Naive thymus-derived CD8-positive, alpha-beta T cell (primary cell): ENCODE results near the gene MAGI3. TPM values are rescaled to one million over a fixed set of nuclear protein-coding genes. Genes with fewer than 3 reads are reported as not detected.

Experiments
- ATAC-seq, 2 donors: fragments of 150-1000 bp; cut with Tn5 transposase in 1 of 2; sonication (Bioruptor Pico), chemical (Tn5 transposase) in 1 of 2; 1 replicate in 1 of 2; 2 replicates in 1 of 2; pipeline ENCODE4 v1.10.0; 2021; ENCODE audit warnings: mild to moderate bottlenecking in 2 of 2, moderate library complexity in 2 of 2
- POLR2A ChIA-PET: fragments of 350-600 bp; sonication (Branson Sonifier 250); formaldehyde crosslinking; loops from one replicate; lab custom pipeline; 2021; ENCODE audit warnings: antibody characterized with exemption; lab: Charles Lee
- DNase-seq, 10 donors: peaks; one replicate each; pipeline versions ENCODE4 v3.0.0 to v3.0.0-alpha.2; 2020 to 2022
- H3K27ac Mint-ChIP-seq, 10 donors: one replicate each; pipeline ENCODE4 v1.8.0; 2020 to 2022; ENCODE audit warnings: mild to moderate bottlenecking in 10 of 10, mixed read lengths in 10 of 10, moderate library complexity in 4 of 10, inconsistent platforms in 1 of 10
- H3K27me3 Mint-ChIP-seq, 5 donors: one replicate each; pipeline ENCODE4 v1.8.0; 2021 to 2022; ENCODE audit warnings: mixed read lengths in 5 of 5
- H3K36me3 Mint-ChIP-seq, 3 donors: one replicate each; pipeline ENCODE4 v1.8.0; 2020 to 2022; ENCODE audit warnings: mixed read lengths in 3 of 3, mild to moderate bottlenecking in 2 of 3, inconsistent platforms in 1 of 3
- H3K4me1 Mint-ChIP-seq, 4 donors: one replicate each; pipeline ENCODE4 v1.8.0; 2021 to 2022; ENCODE audit warnings: mixed read lengths in 4 of 4
- H3K4me3 Mint-ChIP-seq, 10 donors: one replicate each; pipeline ENCODE4 v1.8.0; 2020 to 2022; ENCODE audit warnings: mild to moderate bottlenecking in 10 of 10, mixed read lengths in 10 of 10, moderate library complexity in 6 of 10, inconsistent platforms in 1 of 10
- H3K9me3 Mint-ChIP-seq, 9 donors: one replicate each; pipeline ENCODE4 v1.8.0; 2020 to 2022; ENCODE audit warnings: mixed read lengths in 9 of 9, mild to moderate bottlenecking in 3 of 9, inconsistent platforms in 1 of 9, moderate library complexity in 1 of 9
- polyA plus RNA-seq, 3 donors: library from polyadenylated mRNA; unstranded; fragments of 300-500 nt; fragmentation: Illumina TruSeq; gene quantifications; one replicate each; pipeline ENCODE4 v1.2.3, GENCODE V29; 2021
- total RNA-seq, 8 experiments: library from RNA in 2 of 8; stranded (reverse) in 2 of 8; gene quantifications; one replicate each; pipeline ENCODE4 v1.2.3 and lab custom pipeline; 2021 to 2026

Gene MAGI3
- total and polyA plus RNA-seq, 5 experiments from 2014 or later: 0.44 to 3.5 (median 1.4) TPM

GRCh38 chr1:113389359-113389952 lies 859 bp upstream of the MAGI3 start:
- H3K27ac Mint-ChIP-seq: peak overlapping the region in 9 of 10 donors; percentile 1 to 93 (median 67)
- peaks cover 0 to 2% (median 0%) of the 10 kb centered on the region in 3 donors for H3K36me3 Mint-ChIP-seq
- peaks cover 12 to 33% (median 20%) of the 10 kb centered on the region in 4 donors for H3K4me1 Mint-ChIP-seq
- peak in 1 of 2 donors; percentile 20 for ATAC-seq
- H3K4me3 Mint-ChIP-seq: peak overlapping the region; percentile 86 to 98 (median 94)
- H3K9me3 Mint-ChIP-seq: peaks cover 0 to 6% (median 0%) of the 10 kb centered on the region in 9 donors
- peak in 2 of 10 donors; percentile 26 to 29 for DNase-seq
- POLR2A ChIA-PET: interaction anchor here (0.6 to 2.5 kb wide), 2 partner anchors 26 to 545 kb away, joined by 3 to 6 read pairs; no protein-coding TSS in a partner anchor
- peaks cover 0 to 10% (median 0%) of the 10 kb centered on the region in 5 donors for H3K27me3 Mint-ChIP-seq

GRCh38 chr1:113390871-113391648 lies 745 bp downstream of the MAGI3 start:
- Mint-ChIP-seq H3K27ac (peak overlapping the region in 6 of 10 donors; percentile 1 to 93 (median 59)), H3K9me3 (peaks cover 0 to 6% (median 0%) of the 10 kb centered on the region in 9 donors), H3K4me3 (peak overlapping the region; percentile 78 to 98 (median 88)), H3K36me3 (peaks cover 0 to 2% (median 0%) of the 10 kb centered on the region in 3 donors), H3K27me3 (peaks cover 1 to 19% (median 5%) of the 10 kb centered on the region in 5 donors), H3K4me1 (peaks cover 12 to 33% (median 20%) of the 10 kb centered on the region in 4 donors)
- POLR2A ChIA-PET: interaction anchor here (0.6 to 2.5 kb wide), 7 partner anchors 13 to 349 kb away, joined by 3 to 8 read pairs (median 3); no protein-coding TSS in a partner anchor
- peak; percentile 17 to 26 for ATAC-seq
- DNase-seq: peak; percentile 9 to 65 (median 44)

- ATAC-seq: peak in 1 of 2 donors; percentile 40
- Mint-ChIP-seq H3K27ac (peak overlapping the region in 6 of 10 donors; percentile 1 to 77 (median 30)), H3K4me1 (peaks cover 12 to 33% (median 20%) of the 10 kb centered on the region in 4 donors), H3K36me3 (peaks cover 0 to 2% (median 0%) of the 10 kb centered on the region in 3 donors), H3K27me3 (peaks cover 3 to 25% (median 10%) of the 10 kb centered on the region in 5 donors), H3K4me3 (peak overlapping the region; percentile 78 to 89 (median 82)), H3K9me3 (peaks cover 0 to 6% (median 0%) of the 10 kb centered on the region in 9 donors)
- POLR2A ChIA-PET: interaction anchor here (0.8 to 1.3 kb wide), 5 partner anchors 12 to 24 kb away, joined by 3 to 8 read pairs (median 3); no protein-coding TSS in a partner anchor
- peak in 4 of 10 donors; percentile 17 to 40 (median 30) for DNase-seq
Observed at GRCh38 chr1:113391649-113392271, 1.4 kb downstream of the MAGI3 start.

GRCh38 chr1:113392541-113393128 lies 2.3 kb downstream of the MAGI3 start:
- Mint-ChIP-seq H3K27ac (no peak overlapping the region), H3K4me1 (peaks cover 12 to 33% (median 20%) of the 10 kb centered on the region in 4 donors), H3K36me3 (peaks cover 0 to 2% (median 0%) of the 10 kb centered on the region in 3 donors), H3K9me3 (peaks cover 0 to 4% (median 0%) of the 10 kb centered on the region in 9 donors), H3K27me3 (peaks cover 3 to 32% (median 14%) of the 10 kb centered on the region in 5 donors), H3K4me3 (no peak overlapping the region)
- POLR2A ChIA-PET: interaction anchor here (1.1 kb wide), 1 partner anchor 22 kb away, joined by 3 read pairs; no protein-coding TSS in a partner anchor
- DNase-seq: no peak
- ATAC-seq: no peak

- H3K27me3 Mint-ChIP-seq: peaks cover 10 to 41% (median 25%) of the 10 kb centered on the region in 5 donors
- POLR2A ChIA-PET: no interaction called here
- H3K9me3 Mint-ChIP-seq: no peaks in the 10 kb centered on the region
Observed at GRCh38 chr1:113394043-113394862, 3.9 kb downstream of the MAGI3 start.

GRCh38 chr1:113394863-113395259 lies 4.5 kb downstream of the MAGI3 start:
- H3K4me3 Mint-ChIP-seq: no peak overlapping the region
- peaks cover 6 to 17% (median 9%) of the 10 kb centered on the region in 4 donors for H3K4me1 Mint-ChIP-seq
- no peaks in the 10 kb centered on the region for H3K36me3 Mint-ChIP-seq
- no peaks in the 10 kb centered on the region for H3K9me3 Mint-ChIP-seq
- ATAC-seq (no peak), DNase-seq (no peak)
- H3K27me3 Mint-ChIP-seq: peaks cover 10 to 41% (median 25%) of the 10 kb centered on the region in 5 donors
- POLR2A ChIA-PET: no interaction called here
- H3K27ac Mint-ChIP-seq: no peak overlapping the region

More at GRCh38 chr1:113394043-113394862, 3.9 kb downstream of the MAGI3 start:
- Mint-ChIP-seq H3K36me3 (no peaks in the 10 kb centered on the region), H3K4me3 (no peak overlapping the region), H3K27ac (no peak overlapping the region), H3K4me1 (peaks cover 9 to 23% (median 13%) of the 10 kb centered on the region in 4 donors)
- ATAC-seq (no peak), DNase-seq (no peak)

GRCh38 chr1:113396102-113396501 lies 5.8 kb downstream of the MAGI3 start:
- POLR2A ChIA-PET: no interaction called here
- Mint-ChIP-seq H3K4me3 (no peak overlapping the region), H3K27me3 (peaks cover 10 to 46% (median 26%) of the 10 kb centered on the region in 5 donors), H3K27ac (no peak overlapping the region), H3K9me3 (no peaks in the 10 kb centered on the region), H3K4me1 (peaks cover 6 to 11% (median 9%) of the 10 kb centered on the region in 4 donors), H3K36me3 (no peaks in the 10 kb centered on the region)
- DNase-seq: no peak
- no peak for ATAC-seq

GRCh38 chr1:113396585-113396984 lies 6.3 kb downstream of the MAGI3 start:
- no peaks in the 10 kb centered on the region for H3K9me3 Mint-ChIP-seq
- peaks cover 5 to 7% (median 5%) of the 10 kb centered on the region in 4 donors for H3K4me1 Mint-ChIP-seq
- no peak for DNase-seq
- ATAC-seq: no peak
- no peak overlapping the region for H3K27ac Mint-ChIP-seq
- no peaks in the 10 kb centered on the region for H3K36me3 Mint-ChIP-seq
- no peak overlapping the region for H3K4me3 Mint-ChIP-seq
- H3K27me3 Mint-ChIP-seq: peaks cover 10 to 46% (median 26%) of the 10 kb centered on the region in 5 donors
- POLR2A ChIA-PET: no interaction called here

GRCh38 chr1:113399062-113399583 lies 8.8 kb downstream of the MAGI3 start:
- ATAC-seq: no peak
- no peaks in the 10 kb centered on the region for H3K4me1 Mint-ChIP-seq
- POLR2A ChIA-PET: no interaction called here
- H3K27me3 Mint-ChIP-seq: peaks cover 12 to 49% (median 30%) of the 10 kb centered on the region in 5 donors
- no peak overlapping the region for H3K4me3 Mint-ChIP-seq
- no peak for DNase-seq
- H3K36me3 Mint-ChIP-seq: no peaks in the 10 kb centered on the region
- no peak overlapping the region for H3K27ac Mint-ChIP-seq
- H3K9me3 Mint-ChIP-seq: no peaks in the 10 kb centered on the region

- Mint-ChIP-seq H3K27me3 (peaks cover 10 to 44% (median 27%) of the 10 kb centered on the region in 5 donors), H3K4me1 (no peaks in the 10 kb centered on the region), H3K9me3 (no peaks in the 10 kb centered on the region), H3K27ac (no peak overlapping the region), H3K36me3 (no peaks in the 10 kb centered on the region), H3K4me3 (no peak overlapping the region)
- DNase-seq (no peak), ATAC-seq (no peak)
- POLR2A ChIA-PET: no interaction called here
Observed at GRCh38 chr1:113401067-113401466, 10.8 kb downstream of the MAGI3 start.

GRCh38 chr1:113401728-113402127 lies 11.4 kb downstream of the MAGI3 start:
- DNase-seq (no peak), ATAC-seq (no peak)
- H3K4me1 Mint-ChIP-seq: no peaks in the 10 kb centered on the region
- no peaks in the 10 kb centered on the region for H3K36me3 Mint-ChIP-seq
- peaks cover 9 to 39% (median 26%) of the 10 kb centered on the region in 5 donors for H3K27me3 Mint-ChIP-seq
- POLR2A ChIA-PET: no interaction called here
- H3K27ac Mint-ChIP-seq: no peak overlapping the region
- H3K4me3 Mint-ChIP-seq: no peak overlapping the region
- H3K9me3 Mint-ChIP-seq: no peaks in the 10 kb centered on the region
